H1 (cell line): Measurements from ENCODE around the gene SLC22A2. TPM values are rescaled to one million over a fixed set of nuclear protein-coding genes. Genes with fewer than 3 reads are reported as not detected.

Experiments used
- CTCF ChIA-PET: fragments of 300-600 bp; sonication (Branson Sonifier 250); formaldehyde crosslinking; loops from one replicate; lab custom pipeline; 2021; ENCODE audit not compliant: partially characterized antibody; lab: Charles Lee
- POLR2A ChIA-PET: fragments of 300-600 bp; sonication (Branson Sonifier 250); formaldehyde crosslinking; loops from one replicate; lab custom pipeline; 2021; ENCODE audit warnings: inconsistent platforms; ENCODE audit not compliant: partially characterized antibody; lab: Charles Lee
- DNase-seq, 2 experiments: peaks; one replicate each; pipeline versions ENCODE4 v3.0.0 to v3.0.0-alpha.2; 2010 to 2022; ENCODE audit warnings: low spot score in 2 of 2, low read depth in 1 of 2, mixed read lengths in 1 of 2
- FAIRE-seq: peaks from 2 replicates; lab custom pipeline; 2011; peaks lifted over from hg19 to GRCh38; lab: Jason Lieb, UNC
- H2AFZ ChIP-seq: 2 replicates; pipeline ENCODE4 v1.8.1; 2012; ENCODE audit warnings: low read length, inconsistent platforms
- H2AK5ac ChIP-seq: 2 replicates; pipeline ENCODE4 v1.6.1; 2013; ENCODE audit warnings: low read depth, low read length
- H2BK120ac ChIP-seq: replicated peaks from 2 replicates; pipeline ENCODE3; 2013; ENCODE audit warnings: low read depth, low read length, inconsistent platforms
- H2BK12ac ChIP-seq: 2 replicates; pipeline ENCODE4 v1.6.1; 2013; ENCODE audit warnings: low read depth, low read length
- H2BK15ac ChIP-seq: 2 replicates; pipeline ENCODE4 v1.6.1; 2013; ENCODE audit warnings: low read length
- H2BK20ac ChIP-seq: 2 replicates; pipeline ENCODE4 v1.6.1; 2013; ENCODE audit warnings: low read length
- H2BK5ac ChIP-seq: 2 replicates; pipeline ENCODE4 v1.6.1; 2013; ENCODE audit warnings: low read depth, low read length
- H3K14ac ChIP-seq: 2 replicates; pipeline ENCODE4 v1.6.1; 2013; ENCODE audit warnings: inconsistent platforms; ENCODE audit not compliant: insufficient read length
- H3K18ac ChIP-seq: 2 replicates; pipeline ENCODE4 v1.6.1; 2013; ENCODE audit warnings: low read length; ENCODE audit errors: extremely low read depth
- H3K23ac ChIP-seq: 2 replicates; pipeline ENCODE4 v1.6.1; 2013; ENCODE audit warnings: inconsistent platforms; ENCODE audit not compliant: insufficient read length
- H3K23me2 ChIP-seq: 2 replicates; pipeline ENCODE4 v1.6.1; 2013; ENCODE audit warnings: low read depth, low read length
- H3K27ac ChIP-seq: 2 replicates; pipeline ENCODE4 v1.6.1; 2011; ENCODE audit warnings: low read depth, low read length, inconsistent platforms
- H3K27me3 ChIP-seq, 4 experiments: replicated peaks in 1 of 4; 1 replicate in 1 of 4; 2 replicates in 3 of 4; pipeline versions ENCODE4 v1.6.1 to v1.8.1; 2011 to 2013; ENCODE audit warnings: low read length in 3 of 4, mild to moderate bottlenecking in 3 of 4, inconsistent platforms in 2 of 4, mixed read lengths in 2 of 4, moderate library complexity in 1 of 4; ENCODE audit not compliant: control insufficient read depth in 3 of 4, insufficient read depth in 3 of 4; ENCODE audit errors: extremely low read depth in 1 of 4
- H3K36me3 ChIP-seq, 4 experiments: 2 replicates each; pipeline versions ENCODE4 v1.6.1 to v1.8.1; 2011 to 2013; ENCODE audit warnings: mild to moderate bottlenecking in 4 of 4, low read length in 3 of 4, moderate library complexity in 2 of 4, control low read depth in 1 of 4, inconsistent platforms in 1 of 4; ENCODE audit not compliant: insufficient read depth in 4 of 4, control insufficient read depth in 2 of 4
- H3K4ac ChIP-seq: replicated peaks from 2 replicates; pipeline ENCODE3; 2013; ENCODE audit warnings: low read length, low read depth, mixed read lengths, inconsistent platforms; ENCODE audit not compliant: insufficient read length
- H3K4me1 ChIP-seq, 4 experiments: replicated peaks in 1 of 4; 1 replicate in 1 of 4; 2 replicates in 3 of 4; pipeline versions ENCODE4 v1.6.1 to v1.8.1; 2011 to 2013; ENCODE audit warnings: low read length in 3 of 4, inconsistent platforms in 2 of 4, mixed read lengths in 1 of 4; ENCODE audit not compliant: insufficient read depth in 4 of 4, control insufficient read depth in 3 of 4
- H3K4me2 ChIP-seq, 2 experiments: 2 replicates each; pipeline versions ENCODE4 v1.6.1 to v1.8.1; 2011 to 2013; ENCODE audit warnings: low read depth in 2 of 2, low read length in 2 of 2, control low read depth in 1 of 2, inconsistent platforms in 1 of 2, mild to moderate bottlenecking in 1 of 2; ENCODE audit not compliant: insufficient read depth in 1 of 2
- H3K4me3 ChIP-seq, 4 experiments: fragments of 200-600, 300-600 bp in 1 of 4; sonication (generic), shearing (Covaris generic), sonication (Bioruptor Twin) in 1 of 4; 2 replicates each; pipeline versions ENCODE4 v1.5.1 to v1.8.1; 2011 to 2016; ENCODE audit warnings: low read length in 4 of 4, low read depth in 3 of 4, control low read depth in 2 of 4, inconsistent platforms in 2 of 4, mild to moderate bottlenecking in 2 of 4, mixed read lengths in 1 of 4, moderate library complexity in 1 of 4; ENCODE audit not compliant: insufficient read depth in 2 of 4; ENCODE audit errors: extremely low read depth in 1 of 4
- H3K56ac ChIP-seq: replicated peaks from 2 replicates; pipeline ENCODE3; 2013; ENCODE audit warnings: low read depth, mild to moderate bottlenecking, mixed read lengths, low read length, inconsistent platforms; ENCODE audit not compliant: insufficient read length
- H3K79me1 ChIP-seq: 2 replicates; pipeline ENCODE4 v1.6.1; 2013; ENCODE audit warnings: low read depth, low read length, control low read depth
- H3K79me2 ChIP-seq, 2 experiments: 2 replicates each; pipeline versions ENCODE4 v1.6.1 to v1.8.1; 2012 to 2013; ENCODE audit warnings: low read length in 2 of 2, mild to moderate bottlenecking in 2 of 2, inconsistent platforms in 1 of 2; ENCODE audit not compliant: insufficient read depth in 2 of 2, control insufficient read depth in 1 of 2
- H3K9ac ChIP-seq, 4 experiments: replicated peaks in 1 of 4; 1 replicate in 1 of 4; 2 replicates in 3 of 4; pipeline versions ENCODE4 v1.6.1 to v1.8.1; 2011 to 2013; ENCODE audit warnings: low read depth in 3 of 4, low read length in 3 of 4, control low read depth in 2 of 4, mild to moderate bottlenecking in 2 of 4, moderate library complexity in 2 of 4, inconsistent platforms in 1 of 4; ENCODE audit errors: extremely low read depth in 1 of 4
- H3K9me3 ChIP-seq, 2 experiments: 2 replicates each; pipeline versions ENCODE4 v1.6.1 to v1.8.1; 2012 to 2013; ENCODE audit warnings: mild to moderate bottlenecking in 2 of 2, moderate library complexity in 2 of 2, control low read depth in 1 of 2, inconsistent platforms in 1 of 2, low read depth in 1 of 2, low read length in 1 of 2, mixed read lengths in 1 of 2; ENCODE audit not compliant: insufficient read depth in 2 of 2
- H4K20me1 ChIP-seq, 2 experiments: replicated peaks in 1 of 2; 2 replicates each; pipeline versions ENCODE3 to v1.8.1; 2011 to 2013; ENCODE audit warnings: inconsistent platforms in 2 of 2, low read length in 2 of 2, mild to moderate bottlenecking in 1 of 2; ENCODE audit not compliant: insufficient read depth in 2 of 2, control insufficient read depth in 1 of 2
- H4K5ac ChIP-seq: 2 replicates; pipeline ENCODE4 v1.6.1; 2013; ENCODE audit warnings: low read length, low read depth, mixed read lengths, inconsistent platforms; ENCODE audit not compliant: insufficient read length
- H4K8ac ChIP-seq: 2 replicates; pipeline ENCODE4 v1.8.0; 2013; ENCODE audit warnings: mild to moderate bottlenecking, moderate library complexity, low read length, inconsistent platforms; ENCODE audit not compliant: insufficient read depth; ENCODE audit errors: extremely low read depth
- H4K91ac ChIP-seq: replicated peaks from 2 replicates; pipeline ENCODE3; 2013; ENCODE audit warnings: low read length, mixed read lengths, inconsistent platforms; ENCODE audit not compliant: insufficient read length
- BRCA1 ChIP-seq: IDR thresholded peaks from 2 replicates; pipeline ENCODE4 v1.6.1; 2012; ENCODE audit warnings: low read depth, low read length, improper control_type of control experiment
- HDAC6 ChIP-seq: IDR thresholded peaks from one replicate; pipeline ENCODE4 v1.7.1; 2012; ENCODE audit warnings: low read depth, mild to moderate bottlenecking, inconsistent platforms, low read length, moderate library complexity
- POLR2A ChIP-seq, 2 experiments: IDR thresholded peaks; 1 replicate in 1 of 2; 2 replicates in 1 of 2; pipeline ENCODE4 v1.6.1; 2011; ENCODE audit warnings: low read depth in 2 of 2, low read length in 2 of 2, mild to moderate bottlenecking in 2 of 2; ENCODE audit errors: control extremely low read depth in 1 of 2
- SIX5 ChIP-seq: IDR thresholded peaks from 2 replicates; pipeline ENCODE4 v1.6.1; 2011; ENCODE audit warnings: mild to moderate bottlenecking, low read depth, low read length
- TCF12 ChIP-seq: IDR thresholded peaks from 2 replicates; pipeline ENCODE4 v1.6.1; 2011; ENCODE audit warnings: low read depth, mild to moderate bottlenecking, low read length
- WGBS, 2 experiments: shearing (Covaris generic) in 1 of 2; methylation state at CpG; one replicate each; pipeline versions ENCODE4 v1.1.6 to v1.1.7; 2013 to 2015; ENCODE audit warnings: low lambda C conversion rate in 2 of 2, mixed read lengths in 2 of 2, inconsistent platforms in 1 of 2, low coverage in 1 of 2, missing lambda C conversion rate in 1 of 2; ENCODE audit not compliant: insufficient replicate concordance in 2 of 2, insufficient coverage in 1 of 2, insufficient read length in 1 of 2; ENCODE audit errors: extremely low coverage in 1 of 2, missing lambda C conversion rate in 1 of 2; 5-methylcytosine and 5-hydroxymethylcytosine counted together
- polyA plus RNA-seq, 7 experiments: library from polyadenylated mRNA; depleted of rRNA in 3 of 7; stranded (reverse) in 5 of 7; unstranded in 2 of 7; fragments of >200 nt in 5 of 7; fragments of 200-250 nt in 2 of 7; gene quantifications; 1 replicate in 5 of 7; 2 replicates in 1 of 7; 4 replicates in 1 of 7; pipeline versions ENCODE4 v1.2.1 to v1.2.3, GENCODE V29; 2011 to 2013; ENCODE audit warnings: missing spikeins in 2 of 7, mixed read lengths in 2 of 7
- total RNA-seq: library from RNA; stranded (reverse); fragmentation: NEBNext Ultra II Directional; extraction: Animal tissue kit (Norgen Biotek cat#: 25700); gene quantifications from 2 replicates; pipeline ENCODE4 v1.2.1, GENCODE V29; 2021

SLC22A2 gene
- total and polyA plus RNA-seq, 2 of the 8 experiments (the other 6 are each of a cell fraction or from before 2014, with no cell fraction given), result 0.23 to 1.4 TPM

DNA sequence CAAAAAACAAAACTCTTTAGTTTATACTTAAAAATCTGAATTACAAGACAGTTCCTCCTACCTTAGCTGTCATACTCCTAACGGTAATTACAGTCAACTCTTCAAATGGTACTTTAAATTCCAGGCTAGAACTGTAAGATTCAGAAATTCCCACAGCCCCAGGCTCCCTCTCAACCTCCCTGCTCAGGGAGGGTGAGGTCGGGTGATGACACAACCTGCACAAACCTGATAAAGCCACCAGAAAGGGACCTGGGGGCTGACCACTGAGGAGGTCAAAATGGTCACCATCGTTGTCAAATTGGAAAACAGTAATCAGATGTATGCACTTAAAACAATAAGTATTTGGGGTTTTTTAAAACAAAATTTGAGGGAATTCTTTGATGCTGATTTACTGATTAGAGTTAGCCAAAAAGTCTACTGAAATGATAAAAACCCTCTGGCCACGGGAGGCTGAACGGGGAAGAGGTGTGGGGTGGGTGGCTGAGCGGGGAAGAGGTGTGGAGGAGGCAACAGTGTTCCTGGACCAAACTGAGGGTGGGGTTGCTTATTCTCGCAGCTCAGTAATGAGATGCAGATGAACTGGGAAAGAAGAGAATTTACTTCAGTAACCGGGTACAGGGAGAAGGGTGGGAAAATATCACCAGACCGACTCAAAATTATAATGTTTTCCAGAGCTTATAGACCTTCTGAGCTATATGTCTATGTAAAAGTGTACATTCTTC, 84.7 kb downstream of the SLC22A2 start:
- no peak overlapping the region for H4K8ac ChIP-seq
- H3K79me1 ChIP-seq, result no peaks in the 10 kb centered on the region
- no peak overlapping the region for H3K14ac ChIP-seq
- no peak for DNase-seq
- H3K27me3 ChIP-seq, result no peaks in the 10 kb centered on the region; a peak in 1 of 7 replicates
- no peak overlapping the region for H3K23ac ChIP-seq
- no peak overlapping the region for H2BK15ac ChIP-seq
- no peak overlapping the region for H3K18ac ChIP-seq
- H3K4ac ChIP-seq, result no peak overlapping the region
- H2BK12ac ChIP-seq, result no peak overlapping the region
- H2AK5ac ChIP-seq, result no peak overlapping the region
- H3K36me3 ChIP-seq, result no peaks in the 10 kb centered on the region
- H3K79me2 ChIP-seq, result no peaks in the 10 kb centered on the region
- H3K9ac ChIP-seq, result no peak overlapping the region
- H3K56ac ChIP-seq, result no peak overlapping the region
- WGBS, 2 experiments, result 84% methylated on average over 9 of the region's 9 CpGs; no CpG with 5 or more reads in 1 of the 2 experiments
- H4K20me1 ChIP-seq, result no peaks in the 10 kb centered on the region
- H3K9me3 ChIP-seq, result no peaks in the 10 kb centered on the region
- no peak overlapping the region for H4K91ac ChIP-seq
- H3K4me2 ChIP-seq, result no peak overlapping the region
- H3K23me2 ChIP-seq, result no peaks in the 10 kb centered on the region
- no peak overlapping the region for H2BK120ac ChIP-seq
- no peak overlapping the region for H2BK5ac ChIP-seq
- no peak overlapping the region for H4K5ac ChIP-seq
- H3K4me3 ChIP-seq, result no peak overlapping the region
- POLR2A ChIA-PET, result no interaction called here
- TF ChIP-seq SIX5, result no peak
- TF ChIP-seq BRCA1, result no peak
- TF ChIP-seq POLR2A (IDR thresholded peaks at IDR 0.05; ENCODE audit: control extremely low read depth in 1 of 2, low read depth in 2 of 2, low read length in 2 of 2), result no peak
- no peak for TF ChIP-seq HDAC6
- TF ChIP-seq TCF12, result no peak
- TF ChIP-seq, all 59 proteins: peak for 0
- no peak overlapping the region for H3K27ac ChIP-seq
- no peak overlapping the region for H2BK20ac ChIP-seq
- H3K4me1 ChIP-seq, result peaks cover 0 to 14% (median 7%) of the 10 kb centered on the region in 4 experiments; a peak in 3 of 7 replicates
- no peak overlapping the region for H2AFZ ChIP-seq
- no peak for FAIRE-seq
- CTCF ChIA-PET, result interaction anchor here (1.6 kb wide), 1 partner anchor 281 kb away, joined by 5 read pairs; no protein-coding TSS in a partner anchor
